PC-3 (cell line): Measurements from ENCODE around the gene PMAIP1. TPM values are rescaled to one million over a fixed set of nuclear protein-coding genes. Genes with fewer than 3 reads are reported as not detected.

Source experiments
- ATAC-seq: fragments of 200-7000 bp; cut with Tn5 transposase; 2 replicates; pipeline ENCODE4 v1.9.1; 2020; ENCODE audit warnings: mild to moderate bottlenecking, moderate library complexity
- BruUV-seq: library from RNA; stranded (reverse); fragments of 400-500 nt; replicated peaks from 2 replicates; lab custom pipeline; 2021; lab: Mats Ljungman, UMichigan
- CTCF ChIA-PET: fragments of 300-600 bp; sonication (Branson Sonifier 250); formaldehyde crosslinking; loops from one replicate; lab custom pipeline; 2022; ENCODE audit warnings: antibody characterized with exemption; lab: Charles Lee
- POLR2A ChIA-PET: fragments of 300-600 bp; sonication (Branson Sonifier 250); formaldehyde crosslinking; loops from one replicate; lab custom pipeline; 2022; ENCODE audit warnings: antibody characterized with exemption; ENCODE audit not compliant: unreplicated experiment; lab: Charles Lee
- DNase-seq: peaks from one replicate; pipeline ENCODE4 v3.0.0-alpha.2; 2015
- H2AFZ ChIP-seq: fragments of 300-600 bp; sonication (generic); 2 replicates; pipeline ENCODE4 v1.6.0; 2016; ENCODE audit warnings: antibody characterized with exemption, low read length
- H3F3A ChIP-seq: fragments of 300-600 bp; sonication (generic); one replicate; pipeline ENCODE4 v1.6.0; 2017; ENCODE audit warnings: antibody characterized with exemption, low read length, control low read depth, mild to moderate bottlenecking; ENCODE audit not compliant: unreplicated experiment
- H3K27ac ChIP-seq: fragments of 300-600 bp; sonication (generic); 2 replicates; pipeline ENCODE4 v1.5.1; 2016; ENCODE audit warnings: mild to moderate bottlenecking, low read length
- H3K27me3 ChIP-seq: fragments of 300-600 bp; sonication (generic); 2 replicates; pipeline ENCODE4 v1.6.1; 2016; ENCODE audit warnings: low read length, mixed read lengths
- H3K36me3 ChIP-seq: fragments of 300-600 bp; sonication (generic); 2 replicates; pipeline ENCODE4 v1.6.1; 2016; ENCODE audit warnings: low read depth, mixed run types, low read length, mixed read lengths
- H3K4me1 ChIP-seq: fragments of 300-600 bp; sonication (generic); 2 replicates; pipeline ENCODE4 v1.5.1; 2016; ENCODE audit warnings: low read length; ENCODE audit not compliant: insufficient read depth
- H3K4me2 ChIP-seq: fragments of 300-600 bp; sonication (generic); 2 replicates; pipeline ENCODE4 v1.6.0; 2016; ENCODE audit warnings: low read length
- H3K4me3 ChIP-seq: fragments of 300-600 bp; sonication (generic); 2 replicates; pipeline ENCODE4 v1.5.1; 2016; ENCODE audit warnings: mild to moderate bottlenecking, low read length, mixed read lengths
- H3K79me2 ChIP-seq: fragments of 300-600 bp; sonication (generic); 2 replicates; pipeline ENCODE4 v1.6.1; 2017; ENCODE audit warnings: low read length, mixed read lengths
- H3K9ac ChIP-seq: fragments of 300-600 bp; sonication (generic); 2 replicates; pipeline ENCODE4 v1.6.0; 2016; ENCODE audit warnings: mild to moderate bottlenecking, low read length
- H3K9me2 ChIP-seq: fragments of 300-600 bp; sonication (generic); replicated peaks from 2 replicates; pipeline ENCODE4 v1.6.1; 2016; ENCODE audit warnings: mixed run types, low read length, mixed read lengths
- H3K9me3 ChIP-seq: fragments of 300-600 bp; sonication (generic); 2 replicates; pipeline ENCODE4 v1.6.1; 2016; ENCODE audit warnings: low read length, mixed read lengths
- H4K20me1 ChIP-seq: fragments of 300-600 bp; sonication (generic); 2 replicates; pipeline ENCODE4 v1.6.1; 2016; ENCODE audit warnings: low read length, mixed read lengths
- EZH2 ChIP-seq: fragments of 300-600 bp; sonication (generic); IDR thresholded peaks from one replicate; pipeline ENCODE4 v1.6.1; 2017; ENCODE audit warnings: antibody characterized with exemption, mild to moderate bottlenecking, low read length; ENCODE audit not compliant: unreplicated experiment
- EZH2phosphoT487 ChIP-seq: fragments of 300-600 bp; sonication (generic); IDR thresholded peaks from 2 replicates; pipeline ENCODE4 v1.6.1; 2018; ENCODE audit warnings: mild to moderate bottlenecking, antibody characterized with exemption, low read length, borderline replicate concordance
- intact Hi-C: fragments of 100-400 bp; cut with micrococcal nuclease; formaldehyde crosslinking; loops from 2 replicates; pipeline ENCODE4 v1.9.0; 2023
- total RNA-seq: library from RNA; depleted of rRNA; stranded (reverse); fragments of >200 nt; gene quantifications from 2 replicates; pipeline ENCODE4 v1.2.3, GENCODE V29; 2014
- TF ChIP-seq, protein P1 (sequence below): fragments of 300-600 bp; sonication (generic); conservative IDR thresholded peaks from 2 replicates; pipeline ENCODE4 v1.5.1; 2017; ENCODE audit warnings: antibody characterized with exemption, low read depth, mild to moderate bottlenecking, low read length

The PMAIP1 gene
- total RNA-seq, 1 experiment from 2014 or later, result 41.5 TPM

- CTCF ChIA-PET, result interaction anchor here (0.6 kb wide), 1 partner anchor 50 kb away, joined by 3 read pairs; no protein-coding TSS in a partner anchor
- POLR2A ChIA-PET, result interaction anchor here (0.6 kb wide), 2 partner anchors 27 to 144 kb away, joined by 4 to 5 read pairs; no protein-coding TSS in a partner anchor
- no peaks in the 10 kb centered on the region for H4K20me1 ChIP-seq
- no peaks in the 10 kb centered on the region for H3K9me3 ChIP-seq
- TF ChIP-seq, protein P1, sequence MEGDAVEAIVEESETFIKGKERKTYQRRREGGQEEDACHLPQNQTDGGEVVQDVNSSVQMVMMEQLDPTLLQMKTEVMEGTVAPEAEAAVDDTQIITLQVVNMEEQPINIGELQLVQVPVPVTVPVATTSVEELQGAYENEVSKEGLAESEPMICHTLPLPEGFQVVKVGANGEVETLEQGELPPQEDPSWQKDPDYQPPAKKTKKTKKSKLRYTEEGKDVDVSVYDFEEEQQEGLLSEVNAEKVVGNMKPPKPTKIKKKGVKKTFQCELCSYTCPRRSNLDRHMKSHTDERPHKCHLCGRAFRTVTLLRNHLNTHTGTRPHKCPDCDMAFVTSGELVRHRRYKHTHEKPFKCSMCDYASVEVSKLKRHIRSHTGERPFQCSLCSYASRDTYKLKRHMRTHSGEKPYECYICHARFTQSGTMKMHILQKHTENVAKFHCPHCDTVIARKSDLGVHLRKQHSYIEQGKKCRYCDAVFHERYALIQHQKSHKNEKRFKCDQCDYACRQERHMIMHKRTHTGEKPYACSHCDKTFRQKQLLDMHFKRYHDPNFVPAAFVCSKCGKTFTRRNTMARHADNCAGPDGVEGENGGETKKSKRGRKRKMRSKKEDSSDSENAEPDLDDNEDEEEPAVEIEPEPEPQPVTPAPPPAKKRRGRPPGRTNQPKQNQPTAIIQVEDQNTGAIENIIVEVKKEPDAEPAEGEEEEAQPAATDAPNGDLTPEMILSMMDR, result no peak
- TF ChIP-seq EZH2phosphoT487, result no peak
- no peak for TF ChIP-seq EZH2
- ATAC-seq (no peak), DNase-seq (no peak)
- no peaks in the 10 kb centered on the region for H3K27me3 ChIP-seq
- H3K9me2 ChIP-seq, result no peaks in the 10 kb centered on the region
- no peak overlapping the region for H3K4me3 ChIP-seq
- no peak overlapping the region for H3K4me2 ChIP-seq
- intact Hi-C loops, result no loop called here
- no peak overlapping the region for H3K27ac ChIP-seq
- no peaks in the 10 kb centered on the region for H3F3A ChIP-seq
- H3K79me2 ChIP-seq, result no peaks in the 10 kb centered on the region
- BruUV-seq, result no TSS peak
- no peak overlapping the region for H3K9ac ChIP-seq
- peaks cover 11% of the 10 kb centered on the region for H3K4me1 ChIP-seq
- no peaks in the 10 kb centered on the region for H3K36me3 ChIP-seq
- H2AFZ ChIP-seq, result peak overlapping the region; percentile 10
Measured at GRCh38 chr18:59873641-59874040, 26.2 kb upstream of the PMAIP1 start.

DNA sequence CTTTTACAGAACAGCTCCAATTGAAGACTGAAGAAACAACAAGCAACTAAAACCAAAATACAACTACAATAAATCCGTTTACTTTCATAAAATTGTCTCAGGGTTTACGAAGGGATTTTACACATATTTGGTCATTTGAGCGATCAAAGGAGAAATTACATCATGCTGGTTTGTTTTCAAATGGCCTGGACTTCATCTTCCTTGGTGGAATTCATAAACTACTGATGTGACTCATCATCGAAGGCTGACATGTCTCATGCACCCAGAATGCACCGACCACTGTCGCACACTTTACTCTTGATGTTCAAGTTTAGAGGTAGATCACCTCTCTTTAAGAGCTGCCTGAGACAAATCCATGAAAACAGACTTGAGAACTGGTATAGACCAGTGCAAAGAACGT, 25.6 kb upstream of the PMAIP1 start:
- H4K20me1 ChIP-seq, result no peaks in the 10 kb centered on the region
- no peaks in the 10 kb centered on the region for H3K9me3 ChIP-seq
- DNase-seq (peak; percentile 74), ATAC-seq (peak; percentile 80)
- no peaks in the 10 kb centered on the region for H3F3A ChIP-seq
- peak overlapping the region; percentile 10; the same call in 1 of the 2 replicates for H2AFZ ChIP-seq
- no peaks in the 10 kb centered on the region for H3K9me2 ChIP-seq
- ChIA-PET CTCF (interaction anchor here (0.6 kb wide), 1 partner anchor 50 kb away, joined by 3 read pairs; no protein-coding TSS in a partner anchor), POLR2A (interaction anchor here (0.6 kb wide), 2 partner anchors 27 to 145 kb away, joined by 4 to 5 read pairs; no protein-coding TSS in a partner anchor)
- TF ChIP-seq, protein P1, result no peak
- TF ChIP-seq EZH2 (no peak), EZH2phosphoT487 (no peak)
- no peaks in the 10 kb centered on the region for H3K27me3 ChIP-seq
- H3K4me2 ChIP-seq, result peak overlapping the region; percentile 34; the same call in 1 of the 2 replicates
- no peak overlapping the region for H3K27ac ChIP-seq
- H3K9ac ChIP-seq, result no peak overlapping the region
- intact Hi-C loops, result no loop called here
- no peak overlapping the region for H3K4me3 ChIP-seq
- no TSS peak for BruUV-seq
- H3K79me2 ChIP-seq, result no peaks in the 10 kb centered on the region
- peaks cover 11% of the 10 kb centered on the region for H3K4me1 ChIP-seq
- no peaks in the 10 kb centered on the region for H3K36me3 ChIP-seq

- intact Hi-C loops, result no loop called here
- TF ChIP-seq EZH2 (no peak), EZH2phosphoT487 (no peak)
- TF ChIP-seq, protein P1, result no peak
- ChIA-PET POLR2A (no interaction called here), CTCF (no interaction called here)
- no TSS peak for BruUV-seq
- H3K79me2 ChIP-seq, result no peaks in the 10 kb centered on the region
- no peak overlapping the region for H3K4me2 ChIP-seq
- no peaks in the 10 kb centered on the region for H3K9me2 ChIP-seq
- H3K9ac ChIP-seq, result no peak overlapping the region
- peaks cover 16% of the 10 kb centered on the region for H3K4me1 ChIP-seq
- H3K27me3 ChIP-seq, result no peaks in the 10 kb centered on the region
- ATAC-seq (no peak), DNase-seq (no peak)
- H2AFZ ChIP-seq, result no peak overlapping the region
- H4K20me1 ChIP-seq, result no peaks in the 10 kb centered on the region
- H3F3A ChIP-seq, result no peaks in the 10 kb centered on the region
- H3K36me3 ChIP-seq, result no peaks in the 10 kb centered on the region
- H3K9me3 ChIP-seq, result no peaks in the 10 kb centered on the region
- no peak overlapping the region for H3K4me3 ChIP-seq
- no peak overlapping the region for H3K27ac ChIP-seq
Measured at GRCh38 chr18:59876310-59876626, 23.5 kb upstream of the PMAIP1 start.
